Mesenteric fat pad (tissue), 1 donor: ENCODE measurements around the gene DGKD. TPM values are rescaled to one million over a fixed set of nuclear protein-coding genes. Genes with fewer than 3 reads are reported as not detected.
A peak's percentile ranks its signal among the peaks of the same experiment; 100 is the strongest.

Experiments
- DNase-seq: peaks from one replicate; pipeline ENCODE4 v3.0.0-alpha.2; 2020; ENCODE audit warnings: low spot score
- long read RNA-seq: library from polyadenylated mRNA; unstranded; transcript quantifications from one replicate; pipeline ENCODE4 v2.0.0, GENCODE V29; 2020
- total RNA-seq: library from RNA; stranded (reverse); fragmentation: NEBNext Ultra II Directional; extraction: Animal tissue kit (Norgen Biotek cat#: 25700); gene quantifications from one replicate; pipeline ENCODE4 v1.2.1, GENCODE V29; 2021
- donor health status: DM: yes; HTN: yes; CAD: no.

DGKD gene, protein sequence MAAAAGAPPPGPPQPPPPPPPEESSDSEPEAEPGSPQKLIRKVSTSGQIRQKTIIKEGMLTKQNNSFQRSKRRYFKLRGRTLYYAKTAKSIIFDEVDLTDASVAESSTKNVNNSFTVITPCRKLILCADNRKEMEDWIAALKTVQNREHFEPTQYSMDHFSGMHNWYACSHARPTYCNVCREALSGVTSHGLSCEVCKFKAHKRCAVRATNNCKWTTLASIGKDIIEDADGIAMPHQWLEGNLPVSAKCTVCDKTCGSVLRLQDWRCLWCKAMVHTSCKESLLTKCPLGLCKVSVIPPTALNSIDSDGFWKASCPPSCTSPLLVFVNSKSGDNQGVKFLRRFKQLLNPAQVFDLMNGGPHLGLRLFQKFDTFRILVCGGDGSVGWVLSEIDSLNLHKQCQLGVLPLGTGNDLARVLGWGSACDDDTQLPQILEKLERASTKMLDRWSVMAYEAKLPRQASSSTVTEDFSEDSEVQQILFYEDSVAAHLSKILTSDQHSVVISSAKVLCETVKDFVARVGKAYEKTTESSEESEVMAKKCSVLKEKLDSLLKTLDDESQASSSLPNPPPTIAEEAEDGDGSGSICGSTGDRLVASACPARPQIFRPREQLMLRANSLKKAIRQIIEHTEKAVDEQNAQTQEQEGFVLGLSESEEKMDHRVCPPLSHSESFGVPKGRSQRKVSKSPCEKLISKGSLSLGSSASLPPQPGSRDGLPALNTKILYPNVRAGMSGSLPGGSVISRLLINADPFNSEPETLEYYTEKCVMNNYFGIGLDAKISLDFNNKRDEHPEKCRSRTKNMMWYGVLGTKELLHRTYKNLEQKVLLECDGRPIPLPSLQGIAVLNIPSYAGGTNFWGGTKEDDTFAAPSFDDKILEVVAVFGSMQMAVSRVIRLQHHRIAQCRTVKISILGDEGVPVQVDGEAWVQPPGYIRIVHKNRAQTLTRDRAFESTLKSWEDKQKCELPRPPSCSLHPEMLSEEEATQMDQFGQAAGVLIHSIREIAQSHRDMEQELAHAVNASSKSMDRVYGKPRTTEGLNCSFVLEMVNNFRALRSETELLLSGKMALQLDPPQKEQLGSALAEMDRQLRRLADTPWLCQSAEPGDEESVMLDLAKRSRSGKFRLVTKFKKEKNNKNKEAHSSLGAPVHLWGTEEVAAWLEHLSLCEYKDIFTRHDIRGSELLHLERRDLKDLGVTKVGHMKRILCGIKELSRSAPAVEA
- total RNA-seq: 67.2 TPM
- long read RNA-seq, full-length matches to known transcripts: 1 of 67 reads
- long read RNA-seq, partial matches to known transcripts: 49 of 67 reads
- long read RNA-seq, other reads (novel, unspliced or antisense): 17 of 67 reads

DNA sequence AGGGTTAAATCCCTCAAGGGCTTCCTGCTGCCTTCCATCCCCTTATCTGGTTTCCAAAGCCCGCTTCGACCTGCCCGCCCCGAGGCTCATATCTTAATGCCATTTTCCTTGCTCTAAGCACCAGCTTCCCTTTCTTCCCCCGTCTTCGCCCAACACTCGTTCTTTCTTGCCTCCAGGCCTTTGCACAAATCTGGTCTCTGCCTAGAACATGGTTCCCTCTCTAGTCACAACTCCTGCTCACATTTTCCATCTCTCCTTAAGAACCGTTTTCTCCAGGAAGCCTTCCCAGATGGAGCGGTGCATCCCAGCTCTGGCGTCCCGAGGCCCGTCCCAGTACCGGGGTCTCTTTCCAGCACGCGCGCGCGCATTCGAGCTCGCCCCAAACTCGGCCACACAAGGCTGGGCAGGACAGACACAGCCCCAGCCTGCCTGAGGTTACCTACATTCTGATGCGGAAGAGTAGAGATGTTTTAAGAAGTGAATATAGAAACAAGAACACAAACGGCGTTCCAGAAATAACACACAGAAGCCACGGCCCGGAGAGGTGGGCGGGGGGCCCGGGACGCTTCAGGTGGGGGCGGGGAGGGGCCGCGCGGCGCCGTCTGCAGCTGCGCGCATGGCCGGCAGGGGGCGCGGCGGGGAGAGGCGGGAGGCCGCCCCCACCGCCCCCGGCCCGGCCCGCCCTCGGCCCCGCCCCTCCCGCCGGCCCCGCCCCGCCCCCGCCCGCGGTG is at the start of gene DGKD:
TSS of gene DGKD (plus strand) at position 726 of the 731 bp plus-strand sequence. CDS start 25 bp downstream, outside the sequence.
- peak; percentile 91 for DNase-seq

DNA sequence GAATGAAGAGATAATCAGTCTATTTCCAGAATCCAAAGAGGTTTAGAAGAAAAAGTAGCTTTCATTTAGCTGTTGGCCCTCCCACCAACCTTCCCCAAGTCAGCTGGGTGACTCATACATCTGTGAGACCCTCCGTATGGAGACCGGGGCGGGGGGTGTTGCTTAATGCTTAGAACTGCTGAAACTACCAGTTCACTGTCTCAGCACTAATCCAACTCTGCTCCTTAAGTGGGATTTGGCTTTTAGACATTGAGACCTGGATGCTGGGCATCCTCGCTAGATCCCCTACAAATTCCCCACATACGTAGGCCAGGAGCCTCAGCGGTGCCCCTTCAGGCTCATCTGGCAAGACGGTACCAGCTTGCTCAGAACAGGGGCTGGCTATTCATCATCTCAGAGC is 46.7 kb upstream of the DGKD start, which contains the start of gene SAG:
TSS of gene SAG (plus strand) at position 252 of the 400 bp plus-strand sequence. CDS start 1,374 bp downstream, outside the sequence.
- DNase-seq: no peak

DNA sequence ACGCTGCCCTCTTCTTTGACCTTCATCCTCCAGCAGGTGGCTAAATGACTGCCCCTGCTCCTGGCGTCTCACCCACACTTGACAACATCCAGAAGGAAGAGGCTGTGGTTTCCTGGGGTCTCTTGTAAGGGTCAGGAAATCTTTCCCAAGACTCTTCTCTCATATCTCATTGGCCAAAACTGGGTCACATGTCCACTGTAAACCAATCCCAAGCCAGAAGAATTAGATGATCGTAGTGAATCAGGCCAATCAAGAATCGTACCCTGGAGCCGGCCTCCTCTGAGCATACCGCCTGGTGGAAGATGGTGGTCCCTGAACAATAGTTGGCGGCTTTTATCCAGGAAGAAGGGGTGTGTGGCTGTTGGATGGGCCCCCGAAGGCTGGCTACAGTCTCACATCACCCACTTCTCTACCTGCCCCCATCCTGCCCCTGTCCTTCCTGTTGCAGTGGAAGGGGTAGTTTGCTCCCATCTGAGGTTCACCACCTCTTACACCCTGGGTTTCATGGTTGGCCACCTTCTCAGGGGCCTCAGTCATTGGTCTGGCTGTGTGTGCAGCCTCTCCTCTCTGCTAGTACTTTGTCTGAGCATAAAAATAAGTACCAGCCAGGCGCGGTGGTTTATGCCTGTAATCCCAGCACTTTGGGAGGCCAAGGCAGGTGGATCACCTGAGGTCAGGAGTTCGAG is 42.9 kb upstream of the DGKD start:
- DNase-seq: no peak

DNA sequence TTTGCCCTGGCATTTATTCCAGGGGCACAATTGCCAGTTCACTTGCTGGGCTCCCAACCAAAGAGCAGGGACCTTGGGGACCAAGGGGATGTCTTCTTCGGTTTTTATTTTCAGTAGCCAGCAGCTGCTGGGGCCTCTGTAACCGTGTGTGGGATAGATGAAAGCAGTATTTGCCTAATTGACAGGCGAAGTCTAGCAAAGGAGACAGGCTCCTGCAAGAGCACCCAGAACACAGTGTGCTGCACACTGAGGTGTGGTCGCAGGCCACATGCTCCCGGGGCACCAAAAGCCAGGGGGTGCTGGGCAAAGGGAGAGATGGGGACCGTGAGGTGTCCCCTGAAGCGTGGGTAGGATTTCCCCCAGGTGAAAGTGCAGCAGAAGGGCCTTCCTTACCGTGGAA is 41.4 kb upstream of the DGKD start:
- DNase-seq: no peak

DNA sequence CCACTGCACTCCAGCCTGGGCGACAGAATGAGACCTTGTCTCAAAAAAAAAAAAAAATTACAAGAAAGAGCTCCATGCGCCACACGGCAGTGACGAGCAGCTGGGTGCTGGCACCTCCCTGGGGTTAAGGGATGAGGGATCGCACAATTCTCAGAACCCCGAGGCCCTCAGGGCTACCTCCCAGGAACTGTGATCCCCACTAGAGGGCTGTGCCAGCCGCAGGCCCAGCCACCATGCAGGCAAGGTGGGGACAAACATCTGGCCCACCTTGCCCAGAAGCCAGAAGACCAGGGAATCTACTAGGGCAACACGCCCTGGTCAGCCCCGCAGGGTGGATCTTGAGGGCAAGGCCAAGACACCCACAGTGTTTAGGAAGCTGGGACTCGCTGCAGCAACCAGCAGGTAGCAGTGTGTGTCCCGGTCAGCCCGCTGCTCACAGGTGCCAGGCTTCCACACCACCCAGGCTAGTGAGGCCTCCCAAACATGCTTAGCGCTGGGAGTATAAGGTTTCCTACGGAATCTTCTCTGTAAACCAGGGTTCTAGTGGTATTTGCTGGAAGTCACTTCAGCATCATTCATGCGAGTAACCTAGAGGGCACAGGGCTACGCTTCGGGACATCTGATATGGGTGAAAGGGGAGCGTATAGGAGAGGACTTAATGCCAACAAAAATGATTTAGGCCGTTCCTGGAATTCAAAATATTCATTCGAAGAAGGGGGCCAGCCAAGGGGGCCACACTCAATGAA is 39.9 kb upstream of the DGKD start:
- DNase-seq: no peak

DNA sequence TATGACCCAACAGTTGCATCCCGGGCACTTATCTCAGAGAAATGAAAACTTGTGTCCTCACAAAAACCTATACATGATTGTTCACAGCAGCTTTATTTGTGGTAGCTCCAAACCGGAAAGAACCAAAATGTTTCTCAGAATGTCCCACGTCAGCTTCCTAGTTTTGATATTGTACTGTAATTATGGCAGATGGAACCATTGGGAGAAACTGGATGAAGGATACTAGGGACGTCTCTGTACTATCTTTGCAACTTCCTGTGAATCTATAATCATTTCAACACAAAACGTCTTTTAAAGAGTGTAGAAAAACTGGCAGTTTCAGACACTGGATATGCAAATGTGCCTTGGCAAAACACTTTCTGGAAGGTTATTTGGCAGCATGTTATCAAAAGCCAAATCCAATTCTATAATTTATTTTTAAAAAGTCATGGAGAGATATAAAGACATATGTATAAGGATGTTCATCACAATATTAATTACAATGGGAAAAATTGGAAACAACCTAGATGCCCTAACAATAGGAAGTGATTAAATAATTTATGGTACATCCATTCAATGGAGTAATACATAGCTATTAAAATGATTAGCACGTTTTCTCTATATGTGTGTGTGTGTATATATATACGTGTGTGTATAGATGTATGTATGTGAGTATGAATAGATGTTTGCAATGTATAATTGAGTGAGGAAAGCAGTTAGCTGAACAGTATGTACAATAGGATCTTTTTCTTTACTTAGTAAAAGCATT is 36.9 kb upstream of the DGKD start:
- DNase-seq: no peak

DNA sequence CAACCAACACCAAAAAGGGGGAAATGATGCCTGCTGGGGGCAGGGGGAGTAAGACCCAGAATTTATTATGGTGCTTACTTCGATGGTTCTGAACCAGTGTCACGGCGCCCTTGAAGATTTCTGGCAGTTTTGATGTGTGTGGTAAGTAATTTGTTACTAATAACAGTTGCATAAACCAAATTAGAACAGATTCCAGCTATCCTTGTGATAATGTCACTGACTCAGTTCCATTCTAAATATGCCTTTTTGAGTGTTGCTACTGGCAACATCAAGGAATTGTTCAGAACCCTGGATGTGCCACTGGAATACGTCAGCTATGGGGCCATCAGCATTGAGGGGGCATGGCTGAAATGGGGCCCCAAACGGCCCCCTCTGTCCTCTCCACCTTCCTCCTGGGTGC is 35.0 kb upstream of the DGKD start:
- no peak for DNase-seq

DNA sequence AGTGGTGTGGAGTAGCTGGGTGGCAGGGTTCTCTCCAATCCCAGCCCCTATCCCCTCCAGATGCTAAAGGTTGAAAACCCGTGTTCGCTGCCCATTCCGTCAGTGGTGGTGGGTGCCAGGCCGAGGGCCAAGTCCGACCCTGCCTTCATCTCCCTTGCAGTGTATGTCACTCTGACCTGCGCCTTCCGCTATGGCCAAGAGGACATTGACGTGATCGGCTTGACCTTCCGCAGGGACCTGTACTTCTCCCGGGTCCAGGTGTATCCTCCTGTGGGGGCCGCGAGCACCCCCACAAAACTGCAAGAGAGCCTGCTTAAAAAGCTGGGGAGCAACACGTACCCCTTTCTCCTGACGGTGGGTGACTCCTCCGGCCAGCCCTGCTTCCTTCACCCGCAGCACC is 33.8 kb upstream of the DGKD start:
- no peak for DNase-seq

DNA sequence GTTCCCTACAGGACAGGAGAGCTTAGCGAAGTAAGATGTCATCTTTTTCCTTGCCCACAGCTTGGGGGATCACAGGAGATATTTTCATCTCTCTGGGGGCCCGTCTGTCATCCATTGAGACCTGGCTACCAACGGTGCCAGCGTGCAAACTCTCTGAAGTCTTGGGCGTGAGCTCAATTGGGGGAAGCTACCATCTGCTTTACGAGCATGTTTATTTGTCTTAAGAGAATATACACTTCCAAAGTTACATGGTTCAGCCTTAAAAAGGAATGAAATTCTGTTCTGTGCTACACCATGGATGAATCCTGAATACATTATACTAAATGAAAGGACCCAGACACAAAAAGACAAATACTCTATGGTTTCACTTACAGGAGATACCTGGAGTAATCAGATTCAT is 33.1 kb upstream of the DGKD start:
- no peak for DNase-seq

DNA sequence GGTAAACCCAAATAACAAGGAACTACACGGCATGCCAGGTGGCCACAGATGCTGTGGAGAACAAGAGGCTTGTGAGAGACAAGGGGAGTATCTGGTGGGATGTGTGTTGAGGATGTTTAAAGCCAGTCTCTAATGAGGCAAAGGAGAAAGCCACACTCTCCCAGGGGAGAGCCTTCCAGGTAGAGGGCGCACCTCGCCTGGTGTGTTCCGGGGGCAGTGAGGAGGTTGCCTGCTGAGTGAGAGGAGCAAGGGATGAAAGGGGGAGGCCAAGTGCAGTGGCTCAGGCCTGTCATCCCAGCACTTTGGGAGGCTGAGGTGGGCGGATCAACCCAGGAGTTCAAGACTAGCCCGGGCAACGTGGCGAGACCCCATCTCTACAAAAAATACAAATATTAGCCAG is 30.4 kb upstream of the DGKD start:
- no peak for DNase-seq

DNA sequence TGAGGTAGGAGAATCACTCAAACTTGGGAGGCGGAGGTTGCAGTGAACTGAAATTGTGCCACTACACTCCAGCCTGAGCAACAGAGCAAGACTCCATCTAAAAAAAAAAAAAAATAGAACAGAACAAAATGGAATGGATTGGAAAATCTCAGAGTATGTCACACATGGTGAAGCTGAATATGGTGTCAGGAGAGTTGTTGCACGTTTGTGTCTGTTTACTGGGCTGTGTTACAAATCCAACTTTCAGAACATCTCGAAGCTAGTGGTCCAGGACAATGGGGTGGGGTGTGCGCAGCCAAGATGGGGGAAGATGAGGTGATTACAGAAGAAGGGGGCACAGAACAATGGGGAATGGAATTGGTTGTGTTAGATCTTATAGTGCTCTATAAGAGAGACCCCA is 29.0 kb upstream of the DGKD start:
- no peak for DNase-seq

DNA sequence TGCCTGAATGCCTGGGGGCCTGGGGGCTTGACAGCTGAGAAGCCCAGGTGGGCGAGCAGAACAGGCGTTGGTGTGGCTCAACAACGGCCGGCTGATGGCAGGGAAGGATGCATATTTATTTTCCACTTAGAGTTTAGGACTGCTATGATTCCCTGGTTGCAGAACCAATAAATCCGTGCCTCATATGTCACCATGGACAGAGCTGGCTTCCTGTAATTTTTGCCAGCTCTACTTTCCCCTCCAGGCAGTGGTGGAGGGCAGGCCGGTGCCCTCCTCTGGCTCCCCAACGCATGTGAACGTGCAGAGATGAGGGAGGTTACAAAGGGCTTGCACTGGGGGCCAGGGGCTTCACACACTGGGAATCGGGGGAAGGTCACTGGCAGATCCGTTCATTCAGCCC is 28.5 kb upstream of the DGKD start:
- no peak for DNase-seq

DNA sequence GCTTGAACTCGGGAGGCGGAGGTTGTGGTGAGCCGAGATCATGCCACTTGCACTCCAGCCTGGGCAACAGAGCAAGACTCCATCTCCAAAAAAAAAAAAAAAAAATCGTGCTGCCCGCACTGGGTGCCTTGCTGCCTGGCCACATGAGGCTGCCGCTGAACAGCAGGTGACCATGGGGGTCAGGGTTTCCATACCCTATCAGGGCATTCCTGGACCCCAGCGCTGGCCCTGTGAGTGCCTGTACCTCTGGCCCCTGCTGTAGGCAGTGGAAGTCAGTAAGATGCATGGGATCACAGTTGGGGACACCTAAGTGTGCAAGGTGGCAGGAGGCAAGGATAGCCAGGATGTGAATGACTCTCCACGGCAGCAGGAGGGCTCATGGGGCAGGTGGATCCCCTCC is 27.8 kb upstream of the DGKD start:
- DNase-seq: no peak

DNA sequence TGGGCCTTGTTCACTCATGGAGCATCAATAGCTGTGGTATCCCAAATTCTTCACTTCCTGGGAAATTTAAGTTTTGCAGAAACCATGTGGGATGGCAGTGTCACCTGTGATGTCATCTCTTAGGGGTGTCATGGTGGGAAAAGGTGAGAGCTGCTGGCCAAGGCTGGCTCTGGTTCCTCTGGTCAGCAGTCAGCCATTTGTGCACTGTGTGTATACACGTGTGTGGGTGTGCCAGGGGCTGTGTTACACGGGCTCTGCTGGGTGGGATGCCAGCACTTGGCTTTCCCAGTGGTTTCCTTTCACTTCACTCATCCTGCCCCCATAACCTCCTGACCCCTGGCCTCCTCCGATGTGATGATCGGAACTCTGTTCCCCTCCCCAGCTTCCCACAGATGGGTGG is 25.4 kb upstream of the DGKD start:
- no peak for DNase-seq

DNA sequence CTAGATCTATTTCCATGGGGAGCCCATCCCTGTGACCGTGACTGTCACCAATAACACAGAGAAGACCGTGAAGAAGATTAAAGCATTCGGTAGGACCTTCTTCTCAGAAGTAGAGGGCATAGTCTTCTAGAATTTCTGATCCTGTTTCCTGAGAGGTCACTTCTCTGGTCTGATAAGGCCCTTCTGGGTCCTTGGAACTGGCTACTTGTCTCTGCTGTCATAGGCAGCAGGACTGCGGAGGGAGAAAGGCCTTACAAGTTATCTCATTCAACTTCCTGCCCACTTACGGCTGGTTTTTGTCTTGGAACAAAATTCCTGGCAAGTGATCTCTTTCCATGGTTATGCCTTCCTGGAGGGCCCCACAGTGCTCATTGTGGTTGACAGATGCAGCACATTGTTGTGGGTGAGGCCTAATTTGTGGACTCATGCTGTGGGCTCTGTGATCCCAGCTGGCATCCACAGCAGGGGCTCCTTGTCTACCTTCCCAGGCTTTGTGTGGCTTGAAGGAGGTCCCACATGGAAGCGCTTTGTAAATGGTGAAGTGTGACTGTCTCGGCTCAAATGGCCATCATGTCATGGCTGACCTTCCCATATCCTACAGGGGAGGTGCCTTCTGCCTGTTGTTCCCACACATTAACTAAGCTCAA is 24.7 kb upstream of the DGKD start:
- no peak for DNase-seq

DNA sequence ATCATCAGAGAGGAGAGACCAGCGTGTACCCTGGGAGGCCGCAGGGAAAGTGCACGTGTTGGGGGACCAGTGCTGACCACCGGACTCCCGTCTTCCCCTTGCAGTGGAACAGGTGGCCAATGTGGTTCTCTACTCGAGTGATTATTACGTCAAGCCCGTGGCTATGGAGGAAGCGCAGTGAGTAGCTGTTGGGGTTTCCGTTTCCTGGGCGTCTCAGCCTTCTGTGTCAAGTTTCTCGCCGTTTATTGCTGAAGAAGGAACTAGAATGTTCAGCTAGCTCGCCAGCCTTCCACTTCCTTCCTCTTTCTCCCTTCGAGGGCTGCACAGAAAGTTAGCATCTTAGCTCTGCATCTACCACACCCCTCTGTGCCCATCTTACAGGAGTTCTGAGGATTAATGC is 22.8 kb upstream of the DGKD start:
- no peak for DNase-seq

DNA sequence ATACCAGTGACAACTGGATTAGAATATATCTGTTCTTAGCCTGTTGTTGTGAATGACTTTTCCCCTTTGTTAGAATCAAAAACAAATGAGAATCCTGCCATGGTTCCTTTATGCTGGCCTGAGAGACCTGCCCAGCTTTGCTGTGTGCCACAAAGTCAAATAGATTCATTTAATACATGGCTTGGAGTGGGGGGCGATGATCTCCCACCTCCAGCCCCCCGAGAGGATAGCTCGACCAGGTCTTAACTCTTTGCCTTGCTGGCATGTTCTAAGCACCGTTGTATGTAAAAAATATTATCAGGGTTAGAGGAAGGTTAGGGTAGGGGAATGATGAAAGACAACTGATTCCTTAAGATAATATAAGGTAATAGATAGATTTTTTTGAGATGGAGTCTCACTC is 22.2 kb upstream of the DGKD start:
- no peak for DNase-seq

DNA sequence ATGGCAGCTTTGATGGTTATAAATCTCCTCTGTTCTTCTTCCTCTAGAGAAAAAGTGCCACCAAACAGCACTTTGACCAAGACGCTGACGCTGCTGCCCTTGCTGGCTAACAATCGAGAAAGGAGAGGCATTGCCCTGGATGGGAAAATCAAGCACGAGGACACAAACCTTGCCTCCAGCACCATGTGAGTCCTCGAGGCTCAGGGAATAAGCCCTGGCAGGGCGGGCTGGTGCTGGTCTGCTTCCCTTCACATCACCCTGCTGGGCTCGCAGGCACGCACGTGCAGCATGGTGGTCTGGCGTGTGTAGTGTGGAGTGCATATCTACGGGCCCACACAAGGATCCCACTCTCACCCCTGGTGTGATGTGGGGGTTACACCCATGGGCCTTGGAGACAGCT is 19.4 kb upstream of the DGKD start:
- DNase-seq: no peak
